Right atrium auricular region (tissue), 2 donors: ENCODE data around the gene UGT1A6. TPM values are rescaled to one million over a fixed set of nuclear protein-coding genes. Genes with fewer than 3 reads are reported as not detected.

Experiments
- DNase-seq: peaks from one replicate; pipeline ENCODE4 v3.0.0-alpha.2; 2019; ENCODE audit warnings: low spot score
- H3K27ac ChIP-seq, 2 donors: fragments of 200-600 bp; sonication (generic); 1 replicate in 1 of 2; 2 replicates in 1 of 2; pipeline ENCODE4 v1.5.1; 2016 to 2019
- H3K27me3 ChIP-seq, 2 donors: fragments of 200-600 bp; sonication (generic); one replicate each; pipeline versions ENCODE4 v1.5.1 to v1.6.0; 2017 to 2019
- H3K36me3 ChIP-seq: fragments of 200-600 bp; sonication (generic); one replicate; pipeline ENCODE4 v1.5.1; 2016
- H3K4me1 ChIP-seq, 2 donors: fragments of 200-600 bp; sonication (generic); one replicate each; pipeline versions ENCODE4 v1.5.1 to v1.6.0; 2017 to 2019
- H3K4me3 ChIP-seq, 2 donors: fragments of 200-600 bp; sonication (generic); 1 replicate in 1 of 2; 2 replicates in 1 of 2; pipeline ENCODE4 v1.5.1; 2017 to 2019; ENCODE audit warnings: mild to moderate bottlenecking in 1 of 2, moderate library complexity in 1 of 2
- H3K9me3 ChIP-seq, 2 donors: fragments of 200-600 bp; sonication (generic); one replicate each; pipeline ENCODE4 v1.5.1; 2019
- CTCF ChIP-seq, 2 donors: fragments of 200-600 bp; sonication (generic); IDR thresholded peaks; one replicate each; pipeline ENCODE4 v1.5.1; 2019; ENCODE audit warnings: antibody characterized with exemption in 2 of 2
- total RNA-seq, 2 donors: library from RNA; depleted of rRNA; stranded (reverse); fragments of >200 nt; gene quantifications; one replicate each; pipeline ENCODE4 v1.1.0, GENCODE V29; 2016

UGT1A6 gene
- total RNA-seq, 2 donors from 2014 or later: not detected

GRCh38 chr2:233758141-233758540 lies 65.5 kb downstream of the UGT1A6 start:
- Histone ChIP-seq H3K36me3 (no peaks in the 10 kb centered on the region), H3K27me3 (no peaks in the 10 kb centered on the region), H3K4me1 (no peaks in the 10 kb centered on the region), H3K4me3 (no peak overlapping the region), H3K27ac (no peak overlapping the region), H3K9me3 (no peaks in the 10 kb centered on the region)
- no peak for DNase-seq
- no peak for TF ChIP-seq CTCF (IDR thresholded peaks at IDR 0.05)

DNA sequence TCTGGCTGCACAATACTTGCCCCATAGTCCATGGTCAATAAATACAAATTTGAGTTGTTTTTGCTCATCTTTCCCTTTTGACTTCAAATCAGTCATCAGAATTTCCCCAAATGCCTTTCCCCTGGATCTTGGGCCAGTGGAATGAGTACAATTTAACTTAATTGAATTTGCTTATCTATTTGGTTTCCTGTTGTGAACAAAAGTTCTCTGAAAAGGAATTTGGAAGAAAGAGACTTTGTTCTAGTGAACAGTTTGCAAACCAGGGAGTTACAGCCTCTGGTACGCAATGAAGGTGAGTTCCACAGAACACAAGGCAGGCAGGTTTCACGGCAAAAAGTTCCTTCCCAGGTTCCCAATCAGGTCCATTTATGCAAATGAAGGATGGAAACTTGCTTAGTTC lies 66.2 kb downstream of the UGT1A6 start:
- H3K27me3 ChIP-seq: no peaks in the 10 kb centered on the region
- H3K4me3 ChIP-seq: no peak overlapping the region
- no peak for TF ChIP-seq CTCF (IDR thresholded peaks at IDR 0.05)
- H3K27ac ChIP-seq: no peak overlapping the region
- no peak for DNase-seq
- H3K36me3 ChIP-seq: no peaks in the 10 kb centered on the region
- no peaks in the 10 kb centered on the region for H3K4me1 ChIP-seq
- no peaks in the 10 kb centered on the region for H3K9me3 ChIP-seq

GRCh38 chr2:233760043-233760442 lies 67.4 kb downstream of the UGT1A6 start, which contains the start of gene UGT1A1:
Gene UGT1A1, plus strand, starts transcription at chr2:233760270. Its CDS starts 18 bp downstream, at chr2:233760288.
- no peak within 1 kb of the TSS for H3K4me3 ChIP-seq
- no peak for TF ChIP-seq CTCF (IDR thresholded peaks at IDR 0.05)
- H3K4me1 ChIP-seq: no peaks in the 10 kb centered on the region

GRCh38 chr2:233761040-233761769 lies 68.5 kb downstream of the UGT1A6 start:
- H3K36me3 ChIP-seq: no peaks in the 10 kb centered on the region
- H3K27me3 ChIP-seq: no peaks in the 10 kb centered on the region
- no peaks in the 10 kb centered on the region for H3K4me1 ChIP-seq
- no peaks in the 10 kb centered on the region for H3K9me3 ChIP-seq
- H3K4me3 ChIP-seq: no peak overlapping the region
- no peak for DNase-seq
- TF ChIP-seq CTCF (IDR thresholded peaks at IDR 0.05): no peak
- no peak overlapping the region for H3K27ac ChIP-seq

More at GRCh38 chr2:233760043-233760442, 67.4 kb downstream of the UGT1A6 start, which contains the start of gene UGT1A1:
- Histone ChIP-seq H3K9me3 (no peaks in the 10 kb centered on the region), H3K27ac (no peak within 1 kb of the TSS), H3K27me3 (no peaks in the 10 kb centered on the region), H3K36me3 (no peaks in the 10 kb centered on the region)
- no peak for DNase-seq

DNA sequence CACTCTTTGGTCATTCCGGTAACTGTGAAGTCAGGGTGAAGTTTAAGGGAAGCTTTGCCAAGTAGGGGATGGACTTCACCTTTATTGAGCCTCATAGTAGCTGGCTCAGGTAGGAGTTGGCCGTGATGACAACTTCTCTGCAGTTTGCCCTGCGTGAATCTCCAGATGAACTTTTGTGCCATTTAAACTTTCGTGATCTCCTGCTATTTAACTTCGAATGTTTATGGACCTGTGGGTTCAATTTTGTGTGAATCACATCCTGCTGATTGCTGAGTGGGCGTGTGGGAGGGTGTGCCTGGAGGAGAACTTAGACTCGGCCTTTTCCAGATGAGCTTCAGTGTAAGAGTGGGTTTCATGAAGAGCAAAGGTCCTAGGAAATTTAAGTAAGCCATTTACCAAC lies 71.6 kb downstream of the UGT1A6 start:
- Histone ChIP-seq H3K9me3 (no peaks in the 10 kb centered on the region), H3K36me3 (no peaks in the 10 kb centered on the region), H3K27ac (no peak overlapping the region), H3K27me3 (no peaks in the 10 kb centered on the region), H3K4me1 (no peaks in the 10 kb centered on the region), H3K4me3 (no peak overlapping the region)
- DNase-seq: no peak
- TF ChIP-seq CTCF (IDR thresholded peaks at IDR 0.05): no peak

- Histone ChIP-seq H3K4me3 (no peak overlapping the region), H3K27me3 (no peaks in the 10 kb centered on the region), H3K27ac (no peak overlapping the region), H3K9me3 (no peaks in the 10 kb centered on the region), H3K36me3 (no peaks in the 10 kb centered on the region), H3K4me1 (no peaks in the 10 kb centered on the region)
- TF ChIP-seq CTCF (IDR thresholded peaks at IDR 0.05): no peak
- DNase-seq: no peak
Measured at GRCh38 chr2:233764761-233765160, 72.1 kb downstream of the UGT1A6 start.
